HG02973 (cell line): Measurements from ENCODE around the gene ATP8A1.
A peak's percentile ranks its signal among the peaks of the same experiment; 100 is the strongest.
"Not testable (repeated sequence)": the region's sequence is repeated elsewhere in the genome, so short reads cannot be mapped to it uniquely, and the experiment has no call there.

Experiments
- ATAC-seq: cut with Tn5 transposase; IDR thresholded peaks from one replicate; pipeline ENCODE4 v1.9.1; 2021; ENCODE audit warnings: moderate library complexity; ENCODE audit not compliant: unreplicated experiment

ATP8A1 gene

GRCh38 chr4:42513748-42514492, 143.0 kb downstream of the ATP8A1 start:
- ATAC-seq, result no peak

- no peak for ATAC-seq
These were observed 144.7 kb downstream of the ATP8A1 start for GRCh38 chr4:42512226-42512625.

- no peak for ATAC-seq
These were observed 146.7 kb downstream of the ATP8A1 start for GRCh38 chr4:42510225-42510624.

- no peak for ATAC-seq
These were observed 155.1 kb downstream of the ATP8A1 start for GRCh38 chr4:42501624-42502401.

- ATAC-seq, result no peak
These were observed 158.9 kb downstream of the ATP8A1 start for GRCh38 chr4:42498040-42498439.

- no peak for ATAC-seq
These were observed 159.6 kb downstream of the ATP8A1 start for GRCh38 chr4:42497142-42497910.

- ATAC-seq, result no peak
These were observed 163.9 kb downstream of the ATP8A1 start for GRCh38 chr4:42492962-42493361.

- ATAC-seq, result no peak
These were observed 166.9 kb downstream of the ATP8A1 start for GRCh38 chr4:42490015-42490414.

GRCh38 chr4:42489095-42489494, 167.8 kb downstream of the ATP8A1 start:
- peak; percentile 67 for ATAC-seq

GRCh38 chr4:42488554-42488953, 168.4 kb downstream of the ATP8A1 start:
- ATAC-seq, result no peak

GRCh38 chr4:42488114-42488513, 168.8 kb downstream of the ATP8A1 start:
- peak; percentile 78 for ATAC-seq

- no peak for ATAC-seq
These were observed 169.7 kb downstream of the ATP8A1 start for GRCh38 chr4:42487230-42487629.

GRCh38 chr4:42486156-42486555, 170.7 kb downstream of the ATP8A1 start:
- not testable (repeated sequence) for ATAC-seq

- no peak for ATAC-seq
These were observed 172.3 kb downstream of the ATP8A1 start for GRCh38 chr4:42484630-42485029.

GRCh38 chr4:42483426-42484379, 173.2 kb downstream of the ATP8A1 start:
- ATAC-seq, result no peak

GRCh38 chr4:42482516-42483327, 174.2 kb downstream of the ATP8A1 start:
- no peak for ATAC-seq

- ATAC-seq, result no peak
These were observed 176.2 kb downstream of the ATP8A1 start for GRCh38 chr4:42480717-42481116.

GRCh38 chr4:42480281-42480680, 176.6 kb downstream of the ATP8A1 start:
- no peak for ATAC-seq

GRCh38 chr4:42478946-42479345, 178.0 kb downstream of the ATP8A1 start:
- no peak for ATAC-seq

- peak; percentile 55 for ATAC-seq
These were observed 178.4 kb downstream of the ATP8A1 start for GRCh38 chr4:42478509-42478908.
